ENCODE data around the gene REXO4. TPM values are rescaled to one million over a fixed set of nuclear protein-coding genes. Genes with fewer than 3 reads are reported as not detected.
A peak's percentile ranks its signal among the peaks of the same experiment; 100 is the strongest.

Gene REXO4
- total and polyA plus RNA-seq, 9 of the 15 experiments (the other 6 are each of a cell fraction or from before 2014, with no cell fraction given) = 3.4 to 72.9 (median 31.1) TPM

GRCh38 chr9:133459476-133460404 is 41.9 kb upstream of the REXO4 start, which contains the start of gene CACFD1 (continued):
- TF ChIP-seq ZNF239 (CRISPR knock-in tag; IDR thresholded peaks at IDR 0.05) (no peak), ZNF830 (CRISPR knock-in tag; IDR thresholded peaks at IDR 0.05) (no peak), ZBTB12 (CRISPR knock-in tag; IDR thresholded peaks at IDR 0.05) (no peak), IRF9 (tag; IDR thresholded peaks at IDR 0.05) (no peak), CXXC5 (CRISPR knock-in tag; IDR thresholded peaks at IDR 0.05) (peak; percentile 73), CEBPZ (IDR thresholded peaks at IDR 0.05; ENCODE audit: borderline replicate concordance, low read depth, low read length) (no peak), JUND (IDR thresholded peaks at IDR 0.05; ENCODE audit: borderline replicate concordance, low read depth, low read length) (0 out of 2 replicates have a peak, but pooled peaks have one; percentile 7), JUND (tag; IDR thresholded peaks at IDR 0.05; ENCODE audit: borderline replicate concordance, low read depth, low read length) (no peak; the same call in 2 of the 3 replicates), ELF4 (CRISPR knock-in tag; IDR thresholded peaks at IDR 0.05) (no peak), MEIS2 (IDR thresholded peaks at IDR 0.05; ENCODE audit: partially characterized antibody) (peak; percentile 70), ZNF586 (CRISPR knock-in tag; conservative IDR thresholded peaks at IDR 0.05) (no peak), MCM2 (IDR thresholded peaks at IDR 0.05; ENCODE audit: low read depth) (no peak), SLC30A9 (CRISPR knock-in tag; IDR thresholded peaks at IDR 0.05) (no peak), RCOR1 (IDR thresholded peaks at IDR 0.05; ENCODE audit: borderline replicate concordance in 1 of 2, low read depth in 2 of 2, low read length in 2 of 2) (0 out of 4 replicates have a peak, but pooled peaks of 1 of the 2 experiments have one; percentile 11), ZNF232 (CRISPR knock-in tag; IDR thresholded peaks at IDR 0.05) (no peak), PHB (CRISPR knock-in tag; IDR thresholded peaks at IDR 0.05) (no peak), POLR3A (IDR thresholded peaks at IDR 0.05; ENCODE audit: borderline replicate concordance, extremely low read depth, insufficient read depth, insufficient read length) (no peak), MYBL2 (IDR thresholded peaks at IDR 0.05; ENCODE audit: low read depth) (no peak), MYBL2 (CRISPR knock-in tag; IDR thresholded peaks at IDR 0.05; ENCODE audit: borderline replicate concordance) (no peak), DIDO1 (tag; IDR thresholded peaks at IDR 0.05; ENCODE audit: low read depth) (no peak), BRD4 (IDR thresholded peaks at IDR 0.05) (no peak)
- TF ChIP-seq, protein P1, sequence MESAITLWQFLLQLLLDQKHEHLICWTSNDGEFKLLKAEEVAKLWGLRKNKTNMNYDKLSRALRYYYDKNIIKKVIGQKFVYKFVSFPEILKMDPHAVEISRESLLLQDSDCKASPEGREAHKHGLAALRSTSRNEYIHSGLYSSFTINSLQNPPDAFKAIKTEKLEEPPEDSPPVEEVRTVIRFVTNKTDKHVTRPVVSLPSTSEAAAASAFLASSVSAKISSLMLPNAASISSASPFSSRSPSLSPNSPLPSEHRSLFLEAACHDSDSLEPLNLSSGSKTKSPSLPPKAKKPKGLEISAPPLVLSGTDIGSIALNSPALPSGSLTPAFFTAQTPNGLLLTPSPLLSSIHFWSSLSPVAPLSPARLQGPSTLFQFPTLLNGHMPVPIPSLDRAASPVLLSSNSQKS (CRISPR knock-in tag; IDR thresholded peaks at IDR 0.05) = no peak
